Measurements from ENCODE around the gene FBXW12. TPM values are rescaled to one million over a fixed set of nuclear protein-coding genes. Genes with fewer than 3 reads are reported as not detected.

The FBXW12 gene
- total RNA-seq, 1 donor from 2014 or later = not detected

GRCh38 chr3:48404440-48405342 lies 32.7 kb downstream of the FBXW12 start:
- Histone ChIP-seq H3K9me3 (no peaks in the 10 kb centered on the region), H3K36me3 (peaks cover 32% of the 10 kb centered on the region), H3K27ac (no peak overlapping the region), H3K4me3 (no peak overlapping the region), H3K27me3 (no peaks in the 10 kb centered on the region), H3K4me1 (peaks cover 14% of the 10 kb centered on the region)
- intact Hi-C loops (cut with DNase I) = loop anchor here (5.0 kb wide), 1 partner anchor 33 kb away; no protein-coding TSS in a partner anchor
- no peak for ATAC-seq
- TF ChIP-seq, protein P1, sequence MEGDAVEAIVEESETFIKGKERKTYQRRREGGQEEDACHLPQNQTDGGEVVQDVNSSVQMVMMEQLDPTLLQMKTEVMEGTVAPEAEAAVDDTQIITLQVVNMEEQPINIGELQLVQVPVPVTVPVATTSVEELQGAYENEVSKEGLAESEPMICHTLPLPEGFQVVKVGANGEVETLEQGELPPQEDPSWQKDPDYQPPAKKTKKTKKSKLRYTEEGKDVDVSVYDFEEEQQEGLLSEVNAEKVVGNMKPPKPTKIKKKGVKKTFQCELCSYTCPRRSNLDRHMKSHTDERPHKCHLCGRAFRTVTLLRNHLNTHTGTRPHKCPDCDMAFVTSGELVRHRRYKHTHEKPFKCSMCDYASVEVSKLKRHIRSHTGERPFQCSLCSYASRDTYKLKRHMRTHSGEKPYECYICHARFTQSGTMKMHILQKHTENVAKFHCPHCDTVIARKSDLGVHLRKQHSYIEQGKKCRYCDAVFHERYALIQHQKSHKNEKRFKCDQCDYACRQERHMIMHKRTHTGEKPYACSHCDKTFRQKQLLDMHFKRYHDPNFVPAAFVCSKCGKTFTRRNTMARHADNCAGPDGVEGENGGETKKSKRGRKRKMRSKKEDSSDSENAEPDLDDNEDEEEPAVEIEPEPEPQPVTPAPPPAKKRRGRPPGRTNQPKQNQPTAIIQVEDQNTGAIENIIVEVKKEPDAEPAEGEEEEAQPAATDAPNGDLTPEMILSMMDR (IDR thresholded peaks at IDR 0.05) = no peak
- DNase-seq = no peak

DNA sequence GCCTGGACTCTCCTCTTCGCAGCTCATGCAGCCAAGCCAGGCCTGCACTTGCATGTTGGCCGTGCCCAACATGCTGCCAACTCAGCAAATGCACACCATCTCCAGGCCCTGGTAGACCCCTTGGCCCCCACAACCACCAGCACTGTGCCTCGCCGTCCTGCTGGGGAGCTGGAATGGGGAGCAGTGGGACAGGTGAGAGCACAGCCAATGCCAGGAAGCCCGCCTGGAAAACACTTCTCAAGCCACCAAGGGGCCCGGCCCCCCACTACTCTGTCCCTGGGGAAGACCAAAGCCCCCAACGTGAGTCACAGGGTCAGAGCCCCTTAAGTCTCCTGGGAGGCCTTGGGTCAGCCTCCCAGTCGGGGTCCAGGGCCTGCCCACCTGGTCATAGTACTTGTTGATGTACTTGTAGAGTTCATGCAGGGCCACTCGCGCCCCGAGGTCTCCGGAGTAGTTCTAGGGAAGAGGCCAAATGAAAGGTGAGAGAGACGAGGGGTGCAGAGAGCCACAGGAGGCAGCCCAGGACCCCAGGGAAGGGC lies 33.4 kb downstream of the FBXW12 start:
- Histone ChIP-seq H3K36me3 (peaks cover 40% of the 10 kb centered on the region), H3K4me1 (peaks cover 14% of the 10 kb centered on the region)
- TF ChIP-seq, protein P1 (IDR thresholded peaks at IDR 0.05) = no peak

GRCh38 chr3:48405971-48406370 lies 34.0 kb downstream of the FBXW12 start:
- Histone ChIP-seq H3K27me3 (no peaks in the 10 kb centered on the region), H3K36me3 (peaks cover 45% of the 10 kb centered on the region), H3K9me3 (no peaks in the 10 kb centered on the region), H3K4me3 (no peak overlapping the region), H3K27ac (no peak overlapping the region), H3K4me1 (peaks cover 14% of the 10 kb centered on the region)
- intact Hi-C loops (cut with DNase I) = no loop called here
- DNase-seq (no peak), ATAC-seq (no peak)
- TF ChIP-seq, protein P1 (IDR thresholded peaks at IDR 0.05) = no peak

More for the DNA sequence above, 33.4 kb downstream of the FBXW12 start:
- no peaks in the 10 kb centered on the region for H3K9me3 ChIP-seq
- ATAC-seq (no peak), DNase-seq (no peak)
- intact Hi-C loops (cut with DNase I) = no loop called here
- no peak overlapping the region for H3K27ac ChIP-seq
- no peaks in the 10 kb centered on the region for H3K27me3 ChIP-seq
- no peak overlapping the region for H3K4me3 ChIP-seq

DNA sequence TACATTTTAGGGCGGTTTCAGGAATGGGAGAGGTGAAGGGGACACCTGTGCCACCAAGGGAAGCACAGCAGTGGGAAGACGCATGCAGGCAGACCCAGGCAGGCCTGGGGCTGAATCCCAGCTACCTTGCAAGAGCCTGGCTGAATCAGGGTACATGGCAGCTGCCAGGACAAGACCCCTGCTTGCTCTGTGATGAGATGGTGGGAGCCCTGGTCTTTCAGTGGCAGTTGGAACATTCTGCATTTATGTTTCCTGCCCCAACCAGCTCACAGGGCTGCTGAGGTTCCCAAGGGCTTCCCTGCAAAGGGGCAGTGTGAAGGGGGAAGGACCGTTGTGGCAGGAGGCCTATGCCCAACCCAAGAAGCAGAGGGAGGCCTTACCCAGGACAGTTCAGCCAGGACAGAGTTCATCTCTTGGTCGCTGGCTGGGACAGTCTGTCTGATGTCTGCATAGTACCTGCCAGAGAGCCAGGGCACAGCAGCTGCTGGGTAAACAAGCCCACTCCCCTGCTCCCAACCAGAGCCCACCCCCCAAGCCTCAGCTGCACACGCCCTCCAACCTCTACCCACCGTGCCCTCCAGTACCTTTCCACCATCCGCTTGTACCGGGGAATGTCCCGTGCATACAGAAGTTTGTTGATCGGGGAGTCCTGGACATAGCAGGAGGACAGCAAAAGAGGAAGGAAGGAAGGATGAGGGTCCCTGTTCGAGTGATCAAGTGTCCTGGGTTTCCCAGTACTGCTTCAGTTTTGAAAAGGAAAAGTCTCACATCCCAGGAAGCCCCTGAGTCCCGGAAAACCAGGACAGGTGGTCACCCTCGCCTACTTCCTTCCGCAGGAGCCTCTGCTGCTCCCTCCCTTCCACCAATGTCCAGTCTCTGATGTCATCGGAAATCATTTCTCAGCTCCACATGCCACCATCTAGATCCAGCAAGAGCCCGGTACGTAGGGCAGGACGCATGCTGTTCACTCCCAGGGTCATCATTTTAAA lies 34.7 kb downstream of the FBXW12 start:
- no peak overlapping the region for H3K4me3 ChIP-seq
- peaks cover 8% of the 10 kb centered on the region for H3K4me1 ChIP-seq
- no peaks in the 10 kb centered on the region for H3K9me3 ChIP-seq
- intact Hi-C loops (cut with DNase I) = no loop called here
- no peak for DNase-seq
- no peak overlapping the region for H3K27ac ChIP-seq
- no peaks in the 10 kb centered on the region for H3K27me3 ChIP-seq
- peaks cover 51% of the 10 kb centered on the region for H3K36me3 ChIP-seq
- no peak for ATAC-seq
- TF ChIP-seq, protein P1 (IDR thresholded peaks at IDR 0.05) = no peak

DNA sequence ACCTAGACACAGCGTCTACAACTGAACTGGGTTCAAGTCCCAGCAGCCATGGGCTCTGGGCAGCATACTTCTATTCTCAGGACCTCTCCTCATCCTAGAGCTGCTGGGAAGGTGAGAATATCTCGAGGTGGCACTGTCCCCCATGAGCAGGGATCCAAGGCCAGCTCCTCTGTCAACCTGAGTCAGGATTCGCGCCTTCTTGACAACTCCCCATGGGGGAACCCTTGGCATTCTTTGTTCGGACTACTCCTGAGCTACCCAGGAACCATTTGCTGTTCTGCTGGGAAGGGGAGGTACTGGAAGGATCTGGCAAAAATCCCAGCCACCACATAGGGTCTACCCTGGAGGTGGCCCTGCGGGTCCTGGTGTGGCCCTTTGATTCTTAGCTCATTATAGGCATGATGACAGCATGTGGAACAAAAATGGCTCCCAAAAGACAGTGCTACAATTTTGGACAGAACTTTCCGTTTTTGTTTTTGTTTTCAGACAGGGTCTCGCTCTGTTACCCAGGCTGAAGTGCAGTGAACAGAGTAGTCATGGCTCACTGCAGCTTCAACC lies 35.6 kb downstream of the FBXW12 start:
- no peak overlapping the region for H3K27ac ChIP-seq
- intact Hi-C loops (cut with DNase I) = no loop called here
- H3K4me1 ChIP-seq = peaks cover 3% of the 10 kb centered on the region
- H3K36me3 ChIP-seq = peaks cover 60% of the 10 kb centered on the region
- H3K4me3 ChIP-seq = no peak overlapping the region
- H3K9me3 ChIP-seq = no peaks in the 10 kb centered on the region
- DNase-seq (no peak), ATAC-seq (no peak)
- TF ChIP-seq, protein P1 (IDR thresholded peaks at IDR 0.05) = no peak
- H3K27me3 ChIP-seq = no peaks in the 10 kb centered on the region

All from upper lobe of right lung (tissue), 1 donor.